ENCODE data around the gene MYBPHL.

DNA sequence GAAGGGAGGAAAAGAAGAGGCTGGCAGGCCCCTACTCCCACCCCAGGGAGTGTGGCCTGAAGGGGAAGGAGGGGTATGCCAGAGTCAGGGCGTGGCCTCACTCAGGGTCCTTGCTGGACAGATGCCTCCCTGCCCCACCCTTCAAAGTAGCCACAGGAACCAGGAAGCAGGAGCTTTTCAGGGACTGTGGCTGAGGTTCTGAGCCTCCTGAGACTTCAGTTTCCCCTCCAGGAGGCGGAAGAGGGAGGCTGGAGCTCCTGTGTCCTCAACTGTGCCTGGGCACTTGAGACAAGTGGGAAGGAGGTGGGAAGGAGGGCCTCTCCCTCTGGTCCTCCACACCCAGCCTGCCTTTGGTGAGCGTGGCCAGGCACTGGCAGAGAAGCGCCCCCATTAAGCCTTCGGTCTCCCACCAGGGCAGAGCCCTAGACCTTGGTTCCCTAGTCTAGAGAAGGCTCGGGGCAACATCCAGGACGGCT, 52.2 kb downstream of the MYBPHL start:
- TF ChIP-seq, protein P1, sequence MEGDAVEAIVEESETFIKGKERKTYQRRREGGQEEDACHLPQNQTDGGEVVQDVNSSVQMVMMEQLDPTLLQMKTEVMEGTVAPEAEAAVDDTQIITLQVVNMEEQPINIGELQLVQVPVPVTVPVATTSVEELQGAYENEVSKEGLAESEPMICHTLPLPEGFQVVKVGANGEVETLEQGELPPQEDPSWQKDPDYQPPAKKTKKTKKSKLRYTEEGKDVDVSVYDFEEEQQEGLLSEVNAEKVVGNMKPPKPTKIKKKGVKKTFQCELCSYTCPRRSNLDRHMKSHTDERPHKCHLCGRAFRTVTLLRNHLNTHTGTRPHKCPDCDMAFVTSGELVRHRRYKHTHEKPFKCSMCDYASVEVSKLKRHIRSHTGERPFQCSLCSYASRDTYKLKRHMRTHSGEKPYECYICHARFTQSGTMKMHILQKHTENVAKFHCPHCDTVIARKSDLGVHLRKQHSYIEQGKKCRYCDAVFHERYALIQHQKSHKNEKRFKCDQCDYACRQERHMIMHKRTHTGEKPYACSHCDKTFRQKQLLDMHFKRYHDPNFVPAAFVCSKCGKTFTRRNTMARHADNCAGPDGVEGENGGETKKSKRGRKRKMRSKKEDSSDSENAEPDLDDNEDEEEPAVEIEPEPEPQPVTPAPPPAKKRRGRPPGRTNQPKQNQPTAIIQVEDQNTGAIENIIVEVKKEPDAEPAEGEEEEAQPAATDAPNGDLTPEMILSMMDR (IDR thresholded peaks at IDR 0.05) = no peak
- no peak for TF ChIP-seq POLR2A (IDR thresholded peaks at IDR 0.05)

Data from uterus (tissue), 2 donors.